ENCODE results near the gene LGR6.
A peak's percentile ranks its signal among the peaks of the same experiment; 100 is the strongest.

Gene LGR6

GRCh38 chr1:202279806-202280205 lies 86.2 kb downstream of the LGR6 start:
- Histone ChIP-seq H3K9me3 (ENCODE audit: control insufficient read depth, insufficient read depth, low read depth, low read length) (no peaks in the 10 kb centered on the region), H3K4me3 (ENCODE audit: low read depth, low read length) (no peak overlapping the region), H3K36me3 (ENCODE audit: control insufficient read depth in 2 of 2, insufficient read depth in 1 of 2, low read length in 2 of 2) (no peaks in the 10 kb centered on the region), H3K4me1 (ENCODE audit: control insufficient read depth, insufficient read depth, low read length) (peaks cover 17% of the 10 kb centered on the region), H3K27ac (ENCODE audit: extremely low read depth, low read depth, low read length) (no peak overlapping the region)
- CTCF ChIA-PET: interaction anchor here (1.0 to 2.6 kb wide), 5 partner anchors 12 to 90 kb away, joined by 3 to 19 read pairs (median 5); no protein-coding TSS in a partner anchor
- TF ChIP-seq ZNF561 (tag by site-specific recombination; IDR thresholded peaks at IDR 0.05; ENCODE audit: borderline replicate concordance): no peak
- no peak for TF ChIP-seq ZNF18 (tag by site-specific recombination; IDR thresholded peaks at IDR 0.05)
- TF ChIP-seq ZBTB48 (tag by site-specific recombination; IDR thresholded peaks at IDR 0.05): no peak
- TF ChIP-seq ZNF292 (tag by site-specific recombination; IDR thresholded peaks at IDR 0.05; ENCODE audit: borderline replicate concordance, low read depth): no peak
- TF ChIP-seq ZBTB1 (tag by site-specific recombination; IDR thresholded peaks at IDR 0.05): no peak
- no peak for TF ChIP-seq KLF9 (tag by site-specific recombination; IDR thresholded peaks at IDR 0.05; ENCODE audit: low read depth)
- TF ChIP-seq ZNF624 (tag by site-specific recombination; IDR thresholded peaks at IDR 0.05): no peak
- no peak for TF ChIP-seq ZNF16 (tag by site-specific recombination; IDR thresholded peaks at IDR 0.05; ENCODE audit: low read depth)
- no peak for TF ChIP-seq ZNF488 (tag by site-specific recombination; IDR thresholded peaks at IDR 0.05)
- no peak for TF ChIP-seq ZNF416 (tag by site-specific recombination; IDR thresholded peaks at IDR 0.05)
- no peak for TF ChIP-seq HOXD13 (CRISPR knock-in tag; IDR thresholded peaks at IDR 0.05; ENCODE audit: borderline replicate concordance)
- no peak for TF ChIP-seq ZNF747 (tag by site-specific recombination; IDR thresholded peaks at IDR 0.05)
- POLR2A ChIA-PET: no interaction called here

GRCh38 chr1:202280595-202280994 lies 87.0 kb downstream of the LGR6 start:
- H3K9me3 ChIP-seq (ENCODE audit: control insufficient read depth, insufficient read depth, low read depth, low read length): no peaks in the 10 kb centered on the region
- no peak overlapping the region for H3K4me3 ChIP-seq (ENCODE audit: low read depth, low read length)
- peaks cover 17% of the 10 kb centered on the region for H3K4me1 ChIP-seq (ENCODE audit: control insufficient read depth, insufficient read depth, low read length)
- CTCF ChIA-PET: interaction anchor here (0.6 to 3.0 kb wide), 8 partner anchors 13 to 228 kb away, joined by 3 to 19 read pairs (median 5); no protein-coding TSS in a partner anchor
- H3K27ac ChIP-seq (ENCODE audit: extremely low read depth, low read depth, low read length): no peak overlapping the region; the same call in 1 of the 2 replicates
- TF ChIP-seq ZNF248 (tag by site-specific recombination; IDR thresholded peaks at IDR 0.05) (no peak), ZNF423 (tag by site-specific recombination; IDR thresholded peaks at IDR 0.05) (no peak), GFI1B (tag by site-specific recombination; IDR thresholded peaks at IDR 0.05) (no peak), TSHZ1 (tag by site-specific recombination; IDR thresholded peaks at IDR 0.05; ENCODE audit: borderline replicate concordance) (no peak), ZFHX2 (tag by site-specific recombination; conservative IDR thresholded peaks at IDR 0.05) (no peak), ZNF341 (tag by site-specific recombination; IDR thresholded peaks at IDR 0.05; ENCODE audit: low read depth) (peak; percentile 71; the same call in 1 of the 2 replicates), ZNF280C (tag by site-specific recombination; IDR thresholded peaks at IDR 0.05) (no peak), KLF17 (tag by site-specific recombination; IDR thresholded peaks at IDR 0.05) (no peak)
- POLR2A ChIA-PET: interaction anchor here (1.2 kb wide), 1 partner anchor 44 kb away, joined by 4 read pairs; no protein-coding TSS in a partner anchor
- H3K36me3 ChIP-seq (ENCODE audit: control insufficient read depth in 2 of 2, insufficient read depth in 1 of 2, low read length in 2 of 2): no peaks in the 10 kb centered on the region
